Measurements from ENCODE around the gene ABCD4. TPM values are rescaled to one million over a fixed set of nuclear protein-coding genes. Genes with fewer than 3 reads are reported as not detected.
A peak's percentile ranks its signal among the peaks of the same experiment; 100 is the strongest.

Gene ABCD4
- polyA plus RNA-seq, 2 donors = 19.2 to 38.4 TPM

- 78 to 81% methylated on average over 9 of the region's 9 CpGs for WGBS, 2 donors
- H3K4me1 ChIP-seq (ENCODE audit: control insufficient read depth in 2 of 2, insufficient read depth in 2 of 2, low read length in 1 of 2) = peaks cover 5 to 18% of the 10 kb centered on the region in 2 donors
- H3K36me3 ChIP-seq (ENCODE audit: control insufficient read depth in 2 of 2, insufficient read depth in 2 of 2, low read length in 1 of 2) = no peaks in the 10 kb centered on the region
- H3K4me3 ChIP-seq (ENCODE audit: low read depth in 1 of 2, low read length in 2 of 2) = no peak overlapping the region
- no peaks in the 10 kb centered on the region for H3K9me3 ChIP-seq (ENCODE audit: control insufficient read depth in 2 of 2, insufficient read depth in 1 of 2, low read depth in 1 of 2, low read length in 1 of 2)
- H3K27me3 ChIP-seq (ENCODE audit: control insufficient read depth in 1 of 2, insufficient read depth in 2 of 2, low read length in 2 of 2) = no peaks in the 10 kb centered on the region
- H3K27ac ChIP-seq (ENCODE audit: low read depth in 2 of 2, low read length in 1 of 2) = no peak overlapping the region
These were observed 39.6 kb downstream of the ABCD4 start for GRCh38 chr14:74263181-74263580.

- peak overlapping the region in 1 of 2 donors; percentile 38 for H3K27ac ChIP-seq (ENCODE audit: low read depth in 2 of 2, low read length in 1 of 2)
- no peaks in the 10 kb centered on the region for H3K27me3 ChIP-seq (ENCODE audit: control insufficient read depth in 1 of 2, insufficient read depth in 2 of 2, low read length in 2 of 2)
- H3K9me3 ChIP-seq (ENCODE audit: control insufficient read depth in 2 of 2, insufficient read depth in 1 of 2, low read depth in 1 of 2, low read length in 1 of 2) = no peaks in the 10 kb centered on the region
- 79 to 81% methylated on average over 9 of the region's 9 CpGs for WGBS, 2 donors
- H3K4me3 ChIP-seq (ENCODE audit: low read depth in 1 of 2, low read length in 2 of 2) = no peak overlapping the region
- H3K36me3 ChIP-seq (ENCODE audit: control insufficient read depth in 2 of 2, insufficient read depth in 2 of 2, low read length in 1 of 2) = no peaks in the 10 kb centered on the region
- H3K4me1 ChIP-seq (ENCODE audit: control insufficient read depth in 2 of 2, insufficient read depth in 2 of 2, low read length in 1 of 2) = peaks cover 5 to 20% of the 10 kb centered on the region in 2 donors
These were observed 40.7 kb downstream of the ABCD4 start for GRCh38 chr14:74262076-74262475.

GRCh38 chr14:74261288-74261687, 41.4 kb downstream of the ABCD4 start:
- 59 to 64% methylated on average over 4 of the region's 4 CpGs for WGBS, 2 donors
- H3K4me3 ChIP-seq (ENCODE audit: low read depth in 1 of 2, low read length in 2 of 2) = no peak overlapping the region
- peaks cover 5 to 24% of the 10 kb centered on the region in 2 donors for H3K4me1 ChIP-seq (ENCODE audit: control insufficient read depth in 2 of 2, insufficient read depth in 2 of 2, low read length in 1 of 2)
- no peaks in the 10 kb centered on the region for H3K36me3 ChIP-seq (ENCODE audit: control insufficient read depth in 2 of 2, insufficient read depth in 2 of 2, low read length in 1 of 2)
- H3K27ac ChIP-seq (ENCODE audit: low read depth in 2 of 2, low read length in 1 of 2) = peak overlapping the region in 1 of 2 donors; percentile 38
- no peaks in the 10 kb centered on the region for H3K27me3 ChIP-seq (ENCODE audit: control insufficient read depth in 1 of 2, insufficient read depth in 2 of 2, low read length in 2 of 2)
- H3K9me3 ChIP-seq (ENCODE audit: control insufficient read depth in 2 of 2, insufficient read depth in 1 of 2, low read depth in 1 of 2, low read length in 1 of 2) = no peaks in the 10 kb centered on the region

GRCh38 chr14:74260525-74261233, 42.1 kb downstream of the ABCD4 start:
- WGBS, 2 donors = 90% methylated on average over 28 to 29 of the region's 29 CpGs

GRCh38 chr14:74259513-74259912, 43.2 kb downstream of the ABCD4 start:
- no peak overlapping the region for H3K27ac ChIP-seq (ENCODE audit: low read depth in 2 of 2, low read length in 1 of 2)
- no peaks in the 10 kb centered on the region for H3K36me3 ChIP-seq (ENCODE audit: control insufficient read depth in 2 of 2, insufficient read depth in 2 of 2, low read length in 1 of 2)
- peaks cover 5 to 24% of the 10 kb centered on the region in 2 donors for H3K4me1 ChIP-seq (ENCODE audit: control insufficient read depth in 2 of 2, insufficient read depth in 2 of 2, low read length in 1 of 2)
- H3K27me3 ChIP-seq (ENCODE audit: control insufficient read depth in 1 of 2, insufficient read depth in 2 of 2, low read length in 2 of 2) = no peaks in the 10 kb centered on the region
- no peak overlapping the region for H3K4me3 ChIP-seq (ENCODE audit: low read depth in 1 of 2, low read length in 2 of 2)
- H3K9me3 ChIP-seq (ENCODE audit: control insufficient read depth in 2 of 2, insufficient read depth in 1 of 2, low read depth in 1 of 2, low read length in 1 of 2) = no peaks in the 10 kb centered on the region
- WGBS, 2 donors = 97 to 98% methylated on average over 12 of the region's 12 CpGs

More at GRCh38 chr14:74260525-74261233, 42.1 kb downstream of the ABCD4 start:
- H3K9me3 ChIP-seq (ENCODE audit: control insufficient read depth in 2 of 2, insufficient read depth in 1 of 2, low read depth in 1 of 2, low read length in 1 of 2) = no peaks in the 10 kb centered on the region
- H3K4me1 ChIP-seq (ENCODE audit: control insufficient read depth in 2 of 2, insufficient read depth in 2 of 2, low read length in 1 of 2) = peaks cover 5 to 24% of the 10 kb centered on the region in 2 donors
- no peaks in the 10 kb centered on the region for H3K36me3 ChIP-seq (ENCODE audit: control insufficient read depth in 2 of 2, insufficient read depth in 2 of 2, low read length in 1 of 2)
- no peaks in the 10 kb centered on the region for H3K27me3 ChIP-seq (ENCODE audit: control insufficient read depth in 1 of 2, insufficient read depth in 2 of 2, low read length in 2 of 2)
- H3K27ac ChIP-seq (ENCODE audit: low read depth in 2 of 2, low read length in 1 of 2) = no peak overlapping the region
- H3K4me3 ChIP-seq (ENCODE audit: low read depth in 1 of 2, low read length in 2 of 2) = no peak overlapping the region

- WGBS, 2 donors = 64% methylated on average over 3 of the region's 3 CpGs
- Histone ChIP-seq H3K9me3 (ENCODE audit: control insufficient read depth in 2 of 2, insufficient read depth in 1 of 2, low read depth in 1 of 2, low read length in 1 of 2) (no peaks in the 10 kb centered on the region), H3K27ac (ENCODE audit: low read depth in 2 of 2, low read length in 1 of 2) (no peak overlapping the region), H3K36me3 (ENCODE audit: control insufficient read depth in 2 of 2, insufficient read depth in 2 of 2, low read length in 1 of 2) (no peaks in the 10 kb centered on the region), H3K4me1 (ENCODE audit: control insufficient read depth in 2 of 2, insufficient read depth in 2 of 2, low read length in 1 of 2) (peaks cover 4 to 23% of the 10 kb centered on the region in 2 donors), H3K4me3 (ENCODE audit: low read depth in 1 of 2, low read length in 2 of 2) (no peak overlapping the region), H3K27me3 (ENCODE audit: control insufficient read depth in 1 of 2, insufficient read depth in 2 of 2, low read length in 2 of 2) (no peaks in the 10 kb centered on the region)
These were observed 44.0 kb downstream of the ABCD4 start for GRCh38 chr14:74258764-74259035.

GRCh38 chr14:74257941-74258763, 44.6 kb downstream of the ABCD4 start:
- Histone ChIP-seq H3K27ac (ENCODE audit: low read depth in 2 of 2, low read length in 1 of 2) (no peak overlapping the region), H3K9me3 (ENCODE audit: control insufficient read depth in 2 of 2, insufficient read depth in 1 of 2, low read depth in 1 of 2, low read length in 1 of 2) (no peaks in the 10 kb centered on the region), H3K27me3 (ENCODE audit: control insufficient read depth in 1 of 2, insufficient read depth in 2 of 2, low read length in 2 of 2) (no peaks in the 10 kb centered on the region), H3K4me3 (ENCODE audit: low read depth in 1 of 2, low read length in 2 of 2) (peak overlapping the region; percentile 37 to 67), H3K4me1 (ENCODE audit: control insufficient read depth in 2 of 2, insufficient read depth in 2 of 2, low read length in 1 of 2) (peaks cover 3 to 22% of the 10 kb centered on the region in 2 donors), H3K36me3 (ENCODE audit: control insufficient read depth in 2 of 2, insufficient read depth in 2 of 2, low read length in 1 of 2) (no peaks in the 10 kb centered on the region)
- 6% methylated on average over 53 to 56 of the region's 56 CpGs for WGBS, 2 donors

GRCh38 chr14:74257078-74257940, 45.4 kb downstream of the ABCD4 start:
- H3K9me3 ChIP-seq (ENCODE audit: control insufficient read depth in 2 of 2, insufficient read depth in 1 of 2, low read depth in 1 of 2, low read length in 1 of 2) = no peaks in the 10 kb centered on the region
- H3K27ac ChIP-seq (ENCODE audit: low read depth in 2 of 2, low read length in 1 of 2) = no peak overlapping the region
- WGBS, 2 donors = 2 to 3% methylated on average over 68 of the region's 68 CpGs
- no peaks in the 10 kb centered on the region for H3K36me3 ChIP-seq (ENCODE audit: control insufficient read depth in 2 of 2, insufficient read depth in 2 of 2, low read length in 1 of 2)
- H3K27me3 ChIP-seq (ENCODE audit: control insufficient read depth in 1 of 2, insufficient read depth in 2 of 2, low read length in 2 of 2) = no peaks in the 10 kb centered on the region
- H3K4me1 ChIP-seq (ENCODE audit: control insufficient read depth in 2 of 2, insufficient read depth in 2 of 2, low read length in 1 of 2) = peaks cover 3 to 22% of the 10 kb centered on the region in 2 donors
- H3K4me3 ChIP-seq (ENCODE audit: low read depth in 1 of 2, low read length in 2 of 2) = peak overlapping the region; percentile 37 to 67

- H3K4me1 ChIP-seq (ENCODE audit: control insufficient read depth in 2 of 2, insufficient read depth in 2 of 2, low read length in 1 of 2) = peaks cover 0 to 8% of the 10 kb centered on the region in 2 donors
- H3K27ac ChIP-seq (ENCODE audit: low read depth in 2 of 2, low read length in 1 of 2) = no peak overlapping the region
- no peaks in the 10 kb centered on the region for H3K9me3 ChIP-seq (ENCODE audit: control insufficient read depth in 2 of 2, insufficient read depth in 1 of 2, low read depth in 1 of 2, low read length in 1 of 2)
- 76 to 77% methylated on average over 3 of the region's 3 CpGs for WGBS, 2 donors
- H3K27me3 ChIP-seq (ENCODE audit: control insufficient read depth in 1 of 2, insufficient read depth in 2 of 2, low read length in 2 of 2) = no peaks in the 10 kb centered on the region
- H3K36me3 ChIP-seq (ENCODE audit: control insufficient read depth in 2 of 2, insufficient read depth in 2 of 2, low read length in 1 of 2) = no peaks in the 10 kb centered on the region
- H3K4me3 ChIP-seq (ENCODE audit: low read depth in 1 of 2, low read length in 2 of 2) = no peak overlapping the region
These were observed 47.5 kb downstream of the ABCD4 start for GRCh38 chr14:74255281-74255680.
